CD4-positive, alpha-beta memory T cell (primary cell): ENCODE measurements around the gene GRAMD2A. TPM values are rescaled to one million over a fixed set of nuclear protein-coding genes. Genes with fewer than 3 reads are reported as not detected.

Experiments
- CTCF ChIA-PET: fragments of 350-600 bp; sonication (Branson Sonifier 250); formaldehyde crosslinking; loops from one replicate; lab custom pipeline; 2021; ENCODE audit warnings: inconsistent platforms; ENCODE audit not compliant: partially characterized antibody; lab: Charles Lee
- POLR2A ChIA-PET: fragments of 350-600 bp; sonication (Branson Sonifier 250); formaldehyde crosslinking; loops from one replicate; lab custom pipeline; 2021; ENCODE audit not compliant: partially characterized antibody; lab: Charles Lee
- DNase-seq, 5 donors: peaks; one replicate each; pipeline versions ENCODE4 v3.0.0 to v3.0.0-alpha.2; 2020 to 2022; ENCODE audit warnings: mixed read lengths in 1 of 5
- H3K27ac ChIP-seq: one replicate; pipeline ENCODE4 v1.7.0; 2013; ENCODE audit warnings: low read depth, low read length
- H3K27me3 ChIP-seq: 2 replicates; pipeline ENCODE4 v1.7.0; 2013; ENCODE audit warnings: mild to moderate bottlenecking, low read length, moderate library complexity; ENCODE audit not compliant: insufficient read depth
- H3K36me3 ChIP-seq: 2 replicates; pipeline ENCODE4 v1.7.0; 2013; ENCODE audit warnings: mild to moderate bottlenecking, low read length, moderate library complexity; ENCODE audit not compliant: insufficient read depth
- H3K4me1 ChIP-seq: 2 replicates; pipeline ENCODE4 v1.7.0; 2013; ENCODE audit warnings: mild to moderate bottlenecking, low read length, moderate library complexity; ENCODE audit not compliant: insufficient read depth
- H3K4me3 ChIP-seq, 2 donors: one replicate each; pipeline ENCODE4 v1.7.0; 2013; ENCODE audit warnings: low read length in 2 of 2, mild to moderate bottlenecking in 1 of 2
- H3K9me3 ChIP-seq, 2 donors: one replicate each; pipeline ENCODE4 v1.7.0; 2013; ENCODE audit warnings: low read length in 2 of 2, control low read depth in 1 of 2; ENCODE audit not compliant: control insufficient read depth in 1 of 2
- H3K27ac Mint-ChIP-seq, 7 donors: one replicate each; pipeline ENCODE4 v1.8.0; 2020 to 2021; ENCODE audit warnings: mixed read lengths in 7 of 7, mild to moderate bottlenecking in 6 of 7, inconsistent platforms in 3 of 7, moderate library complexity in 3 of 7
- H3K27me3 Mint-ChIP-seq, 2 donors: one replicate each; pipeline ENCODE4 v1.8.0; 2020 to 2021; ENCODE audit warnings: mixed read lengths in 2 of 2
- H3K36me3 Mint-ChIP-seq, 2 donors: one replicate each; pipeline ENCODE4 v1.8.0; 2020 to 2021; ENCODE audit warnings: mixed read lengths in 2 of 2, inconsistent platforms in 1 of 2, mild to moderate bottlenecking in 1 of 2
- H3K4me1 Mint-ChIP-seq, 4 donors: one replicate each; pipeline ENCODE4 v1.8.0; 2020 to 2021; ENCODE audit warnings: mixed read lengths in 4 of 4, mild to moderate bottlenecking in 1 of 4
- H3K4me3 Mint-ChIP-seq, 8 donors: one replicate each; pipeline ENCODE4 v1.8.0; 2020 to 2021; ENCODE audit warnings: mixed read lengths in 8 of 8, mild to moderate bottlenecking in 7 of 8, moderate library complexity in 6 of 8, inconsistent platforms in 3 of 8
- H3K9me3 Mint-ChIP-seq, 8 donors: one replicate each; pipeline ENCODE4 v1.8.0; 2020 to 2021; ENCODE audit warnings: mixed read lengths in 8 of 8, mild to moderate bottlenecking in 5 of 8, inconsistent platforms in 3 of 8, moderate library complexity in 1 of 8
- intact Hi-C: fragments of 100-400 bp; cut with micrococcal nuclease; formaldehyde crosslinking; loops from one replicate; pipeline ENCODE4 v1.15.1; 2023
- polyA plus RNA-seq, 2 donors: library from polyadenylated mRNA; unstranded; fragments of 300-500 nt; fragmentation: Illumina TruSeq; gene quantifications; one replicate each; pipeline ENCODE4 v1.2.3, GENCODE V29; 2021
- total RNA-seq, 2 experiments: library from RNA; stranded (reverse); gene quantifications; one replicate each; pipeline ENCODE4 v1.2.3, GENCODE V29; 2021

GRAMD2A gene
- not detected for total RNA-seq
- polyA plus RNA-seq = not detected

DNA sequence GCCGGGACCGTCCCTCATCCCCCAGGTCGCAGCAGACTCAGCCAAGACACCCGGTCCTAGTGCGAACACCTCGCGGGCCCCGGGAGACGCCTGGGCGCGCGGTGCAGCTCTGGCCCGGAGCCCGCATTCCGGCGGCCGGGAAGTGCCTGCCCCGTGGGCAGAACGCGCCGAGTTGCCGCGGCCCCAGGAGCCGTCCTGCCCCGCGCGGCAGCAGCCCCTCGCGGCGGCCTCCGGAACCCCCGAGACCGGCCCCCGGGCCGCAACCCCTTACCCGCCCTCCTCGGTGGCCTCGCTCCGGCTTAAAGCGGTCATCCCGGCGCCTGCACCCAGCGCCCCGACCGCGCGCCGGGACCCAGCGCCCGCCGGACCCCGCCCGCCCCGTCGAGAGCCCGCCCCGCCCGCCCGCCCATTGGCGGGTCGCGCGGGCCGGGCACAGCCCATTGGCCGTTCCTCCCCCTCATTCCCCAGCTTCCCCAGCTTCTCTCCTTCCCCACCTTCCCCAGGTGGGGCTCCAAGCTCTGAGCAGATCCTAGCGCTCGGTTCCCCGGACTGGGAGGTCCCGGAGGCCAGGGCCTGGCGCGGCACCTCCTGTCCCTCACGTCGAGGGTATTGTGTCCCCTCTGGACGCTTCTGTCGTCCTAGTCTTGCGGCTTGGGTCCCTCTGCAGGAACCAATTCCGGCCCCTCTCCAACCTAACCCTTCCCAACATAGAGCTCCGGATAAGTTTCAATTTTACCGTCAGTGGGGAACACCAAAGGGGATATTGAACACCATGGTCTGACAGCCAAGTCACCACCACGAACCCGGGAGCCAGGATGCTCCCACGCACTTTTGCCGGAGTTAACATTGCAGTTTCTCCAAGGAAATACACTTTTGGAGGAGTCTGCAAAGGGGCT is at the start of gene GRAMD2A:
GRAMD2A (minus strand) TSS at position 328 of the 896 bp plus-strand sequence.
- DNase-seq = peak in 1 of 5 donors; percentile 4
- ChIA-PET CTCF (interaction anchor here (0.6 to 4.8 kb wide), 7 partner anchors 13 to 556 kb away, joined by 3 to 82 read pairs (median 4); no protein-coding TSS in a partner anchor), POLR2A (interaction anchor here (1.4 to 2.5 kb wide), 2 partner anchors 29 to 33 kb away, joined by 7 to 18 read pairs; partner anchors contain the start of gene PKM)
- peaks cover 0 to 3% (median 0%) of the 10 kb centered on the region in 8 donors for H3K9me3 Mint-ChIP-seq
- intact Hi-C loops = loop anchor here (5.0 to 10.0 kb wide), 2 partner anchors 75 to 477 kb away; partner anchors contain the start of gene PARP6
- no peaks in the 10 kb centered on the region for H3K9me3 ChIP-seq
- no peaks in the 10 kb centered on the region for H3K27me3 ChIP-seq
- peak within 1 kb of the TSS; percentile 10 to 80 (median 72) for H3K4me3 Mint-ChIP-seq
- peak within 1 kb of the TSS in 1 of 7 donors; percentile 8 for H3K27ac Mint-ChIP-seq
- peaks cover 36 to 41% of the 10 kb centered on the region in 2 donors for H3K36me3 Mint-ChIP-seq
- H3K27me3 Mint-ChIP-seq = peaks cover 2 to 3% of the 10 kb centered on the region in 2 donors
- H3K4me1 ChIP-seq = peaks cover 4% of the 10 kb centered on the region
- no peak within 1 kb of the TSS for H3K4me3 ChIP-seq
- peaks cover 0 to 13% (median 7%) of the 10 kb centered on the region in 4 donors for H3K4me1 Mint-ChIP-seq
- peaks cover 39% of the 10 kb centered on the region for H3K36me3 ChIP-seq
- H3K27ac ChIP-seq = no peak within 1 kb of the TSS

DNA sequence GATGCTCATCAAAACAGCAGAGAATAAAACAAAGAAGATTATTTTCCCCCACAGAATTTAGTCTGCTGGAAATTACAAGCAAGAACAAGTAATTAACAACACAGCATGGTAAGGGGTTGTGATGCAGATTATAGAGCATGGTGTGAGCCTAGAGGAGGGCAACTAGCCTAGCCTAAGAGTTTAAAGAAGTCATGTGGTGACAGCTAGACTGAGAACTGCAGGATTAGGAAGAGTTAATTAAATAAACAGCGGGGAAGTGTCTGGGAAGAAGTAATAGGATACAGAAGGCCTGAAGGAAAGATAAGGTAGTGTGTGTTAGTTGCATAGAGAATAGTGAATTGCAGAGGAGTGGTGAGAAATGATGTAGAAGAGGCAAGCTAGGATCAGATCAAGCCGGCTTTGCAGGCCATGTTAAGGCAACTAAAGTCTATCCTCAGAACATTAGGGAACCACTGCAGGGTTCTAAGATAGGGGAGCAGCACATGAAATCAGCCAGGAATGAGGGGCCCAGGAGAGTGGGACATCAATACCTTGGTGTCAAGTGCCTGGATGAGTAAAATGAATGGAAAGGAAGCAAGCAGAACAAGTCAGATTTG is 45.3 kb upstream of the GRAMD2A start:
- intact Hi-C loops = no loop called here

DNA sequence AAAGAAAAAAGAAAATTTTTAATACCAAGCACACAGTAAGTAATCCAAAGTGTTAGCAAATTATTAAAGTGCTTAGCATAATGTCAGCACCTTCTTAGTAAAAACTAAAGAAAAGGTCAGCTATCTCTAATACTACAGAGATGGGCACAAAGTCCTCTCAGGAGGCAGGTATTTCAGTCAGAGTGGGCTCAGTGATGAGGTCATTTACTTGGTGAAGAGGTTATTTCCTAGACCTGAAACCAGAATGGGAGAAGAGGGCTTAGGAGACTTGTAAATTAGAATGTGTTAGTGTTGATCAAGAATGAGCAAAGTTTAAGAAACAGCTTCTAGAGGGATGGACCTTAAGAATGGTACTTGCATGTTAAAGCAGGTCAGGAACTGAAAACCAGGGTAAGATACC is 42.1 kb upstream of the GRAMD2A start:
- H3K27me3 Mint-ChIP-seq = no peaks in the 10 kb centered on the region
- H3K27me3 ChIP-seq = no peaks in the 10 kb centered on the region
- no peaks in the 10 kb centered on the region for H3K9me3 ChIP-seq
- H3K4me3 ChIP-seq = no peak overlapping the region
- H3K4me1 Mint-ChIP-seq = peaks cover 9 to 21% (median 14%) of the 10 kb centered on the region in 4 donors
- H3K27ac Mint-ChIP-seq = peak overlapping the region in 4 of 7 donors; percentile 51 to 80 (median 66)
- ChIA-PET POLR2A (interaction anchor here (4.9 to 7.6 kb wide), 2 partner anchors 9 to 12 kb away, joined by 27 to 40 read pairs; partner anchors contain the start of gene PKM), CTCF (interaction anchor here (1.0 to 4.4 kb wide), 3 partner anchors 9 to 39 kb away, joined by 5 to 25 read pairs (median 6); partner anchors contain the start of gene PKM)
- peaks cover 31 to 42% of the 10 kb centered on the region in 2 donors for H3K36me3 Mint-ChIP-seq
- H3K4me1 ChIP-seq = peaks cover 18% of the 10 kb centered on the region
- H3K9me3 Mint-ChIP-seq = no peaks in the 10 kb centered on the region
- no peak overlapping the region for H3K4me3 Mint-ChIP-seq
- H3K36me3 ChIP-seq = peaks cover 22% of the 10 kb centered on the region
- H3K27ac ChIP-seq = no peak overlapping the region
- intact Hi-C loops = no loop called here
- DNase-seq = no peak

More for the DNA sequence above, 45.3 kb upstream of the GRAMD2A start:
- Histone ChIP-seq H3K27ac (no peak overlapping the region), H3K4me1 (peaks cover 2% of the 10 kb centered on the region), H3K27me3 (no peaks in the 10 kb centered on the region), H3K36me3 (peaks cover 22% of the 10 kb centered on the region), H3K4me3 (no peak overlapping the region), H3K9me3 (no peaks in the 10 kb centered on the region)
- peaks cover 40 to 53% of the 10 kb centered on the region in 2 donors for H3K36me3 Mint-ChIP-seq
- DNase-seq = no peak
- ChIA-PET POLR2A (interaction anchor here (1.1 to 7.6 kb wide), 3 partner anchors 12 to 133 kb away, joined by 4 to 40 read pairs (median 27); partner anchors contain the start of gene PKM), CTCF (interaction anchor here (0.6 to 1.8 kb wide), 5 partner anchors 9 to 1303 kb away, joined by 3 to 4 read pairs (median 4); no protein-coding TSS in a partner anchor)
- no peaks in the 10 kb centered on the region for H3K9me3 Mint-ChIP-seq
- no peak overlapping the region for H3K4me3 Mint-ChIP-seq
- H3K27me3 Mint-ChIP-seq = no peaks in the 10 kb centered on the region
- peak overlapping the region in 4 of 7 donors; percentile 10 to 79 (median 30) for H3K27ac Mint-ChIP-seq
- peaks cover 0 to 1% (median under 1%) of the 10 kb centered on the region in 4 donors for H3K4me1 Mint-ChIP-seq

DNA sequence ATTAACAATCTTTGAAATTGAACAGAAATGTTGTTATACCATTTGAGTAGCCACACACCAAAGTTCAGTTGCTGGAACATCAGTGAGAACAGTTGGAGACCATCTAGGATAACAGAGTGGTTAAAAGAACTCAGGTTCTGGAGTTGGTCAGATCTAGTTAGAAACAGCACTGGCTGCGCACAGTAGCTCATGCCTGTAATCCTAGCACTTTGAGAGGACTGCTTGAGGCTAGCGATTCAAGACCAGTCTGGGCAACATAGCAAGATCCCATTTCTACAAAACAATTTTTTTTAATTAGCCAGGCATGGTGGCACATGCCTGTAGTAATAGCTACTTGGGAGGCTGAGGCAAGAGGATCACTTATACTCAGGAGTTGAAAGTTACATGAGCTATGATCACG is 41.0 kb upstream of the GRAMD2A start:
- Histone ChIP-seq H3K9me3 (no peaks in the 10 kb centered on the region), H3K27ac (no peak overlapping the region), H3K36me3 (peaks cover 22% of the 10 kb centered on the region), H3K4me3 (no peak overlapping the region), H3K4me1 (peaks cover 18% of the 10 kb centered on the region), H3K27me3 (no peaks in the 10 kb centered on the region)
- ChIA-PET CTCF (interaction anchor here (1.0 to 4.4 kb wide), 2 partner anchors 8 to 11 kb away, joined by 5 to 25 read pairs; partner anchors contain the start of gene PKM), POLR2A (interaction anchor here (4.9 to 7.6 kb wide), 2 partner anchors 8 to 11 kb away, joined by 27 to 40 read pairs; partner anchors contain the start of gene PKM)
- DNase-seq = no peak
- H3K4me1 Mint-ChIP-seq = peaks cover 13 to 30% (median 17%) of the 10 kb centered on the region in 4 donors
- H3K36me3 Mint-ChIP-seq = peaks cover 21 to 31% of the 10 kb centered on the region in 2 donors
- no peak overlapping the region for H3K4me3 Mint-ChIP-seq
- intact Hi-C loops = no loop called here
- H3K27ac Mint-ChIP-seq = no peak overlapping the region
- H3K27me3 Mint-ChIP-seq = no peaks in the 10 kb centered on the region
- H3K9me3 Mint-ChIP-seq = no peaks in the 10 kb centered on the region

GRCh38 chr15:72237853-72238224 is 40.3 kb upstream of the GRAMD2A start:
- intact Hi-C loops = no loop called here

DNA sequence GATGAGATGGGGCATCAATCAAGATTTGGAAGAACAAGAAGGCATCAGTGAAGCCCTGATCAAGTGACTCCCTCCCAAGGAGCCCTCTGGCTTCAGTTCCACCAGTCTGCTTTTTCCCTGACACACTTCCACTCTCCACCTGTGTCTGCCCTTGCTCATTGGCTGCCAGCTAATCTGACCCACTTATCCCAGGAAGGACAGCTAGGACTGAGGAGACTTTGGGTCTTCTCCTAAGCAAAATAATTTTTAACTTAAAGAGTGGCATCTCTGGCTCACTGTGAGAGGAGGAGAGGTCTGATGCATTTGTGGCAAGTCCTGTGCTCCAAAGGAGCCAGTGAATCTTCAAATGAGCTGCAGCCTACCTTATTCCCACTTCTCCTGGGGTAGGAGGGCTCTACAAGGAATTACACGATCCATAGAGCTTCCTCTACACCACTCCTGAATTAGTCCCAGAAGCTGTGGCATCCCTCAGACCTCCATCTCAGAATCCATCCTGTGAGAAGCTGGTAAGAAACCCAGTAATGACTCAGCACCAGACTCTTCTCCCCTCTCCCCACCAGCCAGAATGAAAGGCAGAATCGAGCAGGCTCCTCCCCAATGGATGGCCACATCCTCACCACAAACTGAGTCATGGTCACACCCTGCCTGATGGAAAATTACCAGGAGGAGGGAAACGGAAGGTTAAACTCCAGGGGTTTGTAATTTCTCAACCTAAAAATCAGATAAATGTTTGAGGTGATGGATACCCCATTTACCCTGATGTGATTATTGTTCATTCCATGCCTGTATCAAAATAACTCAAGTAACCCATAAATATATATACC is 39.7 kb upstream of the GRAMD2A start:
- H3K4me3 Mint-ChIP-seq = peak overlapping the region in 3 of 8 donors; percentile 22 to 51 (median 29)
- peaks cover 13 to 19% of the 10 kb centered on the region in 2 donors for H3K36me3 Mint-ChIP-seq
- no peaks in the 10 kb centered on the region for H3K27me3 ChIP-seq
- intact Hi-C loops = no loop called here
- DNase-seq = peak; percentile 13 to 72 (median 21)
- no peaks in the 10 kb centered on the region for H3K9me3 Mint-ChIP-seq
- H3K4me1 Mint-ChIP-seq = peaks cover 20 to 38% (median 25%) of the 10 kb centered on the region in 4 donors
- H3K4me1 ChIP-seq = peaks cover 27% of the 10 kb centered on the region
- H3K27ac Mint-ChIP-seq = peak overlapping the region; percentile 23 to 81 (median 61)
- ChIA-PET CTCF (interaction anchor here (0.8 to 3.0 kb wide), 2 partner anchors 10 to 37 kb away, joined by 4 to 22 read pairs; no protein-coding TSS in a partner anchor), POLR2A (interaction anchor here (7.6 kb wide), 1 partner anchor 10 kb away, joined by 40 read pairs; no protein-coding TSS in a partner anchor)
- no peaks in the 10 kb centered on the region for H3K27me3 Mint-ChIP-seq
- no peaks in the 10 kb centered on the region for H3K9me3 ChIP-seq
- H3K36me3 ChIP-seq = peaks cover 17% of the 10 kb centered on the region
- H3K4me3 ChIP-seq = no peak overlapping the region
- no peak overlapping the region for H3K27ac ChIP-seq

More at GRCh38 chr15:72237853-72238224, 40.3 kb upstream of the GRAMD2A start:
- no peaks in the 10 kb centered on the region for H3K27me3 Mint-ChIP-seq
- Histone ChIP-seq H3K27ac (no peak overlapping the region), H3K9me3 (no peaks in the 10 kb centered on the region), H3K4me3 (no peak overlapping the region), H3K36me3 (peaks cover 22% of the 10 kb centered on the region), H3K4me1 (peaks cover 21% of the 10 kb centered on the region), H3K27me3 (no peaks in the 10 kb centered on the region)
- no peaks in the 10 kb centered on the region for H3K9me3 Mint-ChIP-seq
- no peak for DNase-seq
- peaks cover 18 to 25% of the 10 kb centered on the region in 2 donors for H3K36me3 Mint-ChIP-seq
- peaks cover 14 to 32% (median 19%) of the 10 kb centered on the region in 4 donors for H3K4me1 Mint-ChIP-seq
- CTCF ChIA-PET = interaction anchor here (0.8 to 4.4 kb wide), 3 partner anchors 11 to 37 kb away, joined by 4 to 25 read pairs (median 22); no protein-coding TSS in a partner anchor
- peak overlapping the region in 4 of 7 donors; percentile 61 to 66 (median 62) for H3K27ac Mint-ChIP-seq
- peak overlapping the region in 1 of 8 donors; percentile 29 for H3K4me3 Mint-ChIP-seq
- POLR2A ChIA-PET = interaction anchor here (4.9 to 7.6 kb wide), 2 partner anchors 7 to 11 kb away, joined by 27 to 40 read pairs; partner anchors contain the start of gene PKM
